Measurements from ENCODE around the gene IL1A. TPM values are rescaled to one million over a fixed set of nuclear protein-coding genes. Genes with fewer than 3 reads are reported as not detected.

Gene IL1A
- total and polyA plus RNA-seq, 9 of the 15 experiments (the other 6 are each of a cell fraction or from before 2014, with no cell fraction given): 0.03 to 0.27 (median 0.14) TPM; not detected in 2

GRCh38 chr2:112793449-112793978 is 9.2 kb upstream of the IL1A start (continued):
- TF ChIP-seq PATZ1 (CRISPR knock-in tag; IDR thresholded peaks at IDR 0.05; ENCODE audit: borderline replicate concordance) (0 out of 2 replicates have a peak, but pooled peaks have one; percentile 22), ELK3 (CRISPR knock-in tag; IDR thresholded peaks at IDR 0.05) (no peak), PTTG1 (tag; IDR thresholded peaks at IDR 0.05; ENCODE audit: low read depth) (peak; percentile 53), ZNF57 (CRISPR knock-in tag; IDR thresholded peaks at IDR 0.05) (no peak), BRF2 (IDR thresholded peaks at IDR 0.05; ENCODE audit: borderline replicate concordance, insufficient read depth, insufficient read length) (no peak), TAF9B (IDR thresholded peaks at IDR 0.05; ENCODE audit: partially characterized antibody) (no peak), SMARCA4 (IDR thresholded peaks at IDR 0.05) (no peak), CBX2 (IDR thresholded peaks at IDR 0.05; ENCODE audit: insufficient read depth, low read length, poor library complexity, severe bottlenecking) (no peak), ZNF41 (CRISPR knock-in tag; conservative IDR thresholded peaks at IDR 0.05) (no peak), GTF2A2 (tag; IDR thresholded peaks at IDR 0.05) (peak; percentile 87), HSF4 (CRISPR knock-in tag; IDR thresholded peaks at IDR 0.05; ENCODE audit: borderline replicate concordance) (no peak), EP300 (IDR thresholded peaks at IDR 0.05; ENCODE audit: low read length) (no peak), SMARCE1 (IDR thresholded peaks at IDR 0.05) (no peak), GABPA (tag; conservative IDR thresholded peaks at IDR 0.05; ENCODE audit: low read depth) (no peak), GMEB1 (CRISPR knock-in tag; IDR thresholded peaks at IDR 0.05) (no peak; the same call in 1 of the 2 replicates), FOXJ2 (tag; IDR thresholded peaks at IDR 0.05) (no peak), POLR2G (IDR thresholded peaks at IDR 0.05; ENCODE audit: low read depth, low read length) (no peak), FOXA3 (CRISPR knock-in tag; conservative IDR thresholded peaks at IDR 0.05 in 1 of 2, IDR thresholded peaks at IDR 0.05 in 1 of 2) (no peak), SNAPC5 (CRISPR knock-in tag; IDR thresholded peaks at IDR 0.05) (no peak), KAT8 (IDR thresholded peaks at IDR 0.05; ENCODE audit: low read depth) (no peak), NFATC3 (IDR thresholded peaks at IDR 0.05) (no peak), ZNF263 (CRISPR knock-in tag; IDR thresholded peaks at IDR 0.05; ENCODE audit: borderline replicate concordance) (no peak)

Measured in K562 (cell line).